Activated T-cell treated with anti-CD3 and anti-CD28 coated beads, Interleukin-2, amount 50 U/mL, for 24 hours (primary cell): ENCODE results near the gene SEPHS1.

Source experiments
- DNase-seq: peaks from one replicate; pipeline ENCODE4 v3.0.0-alpha.2; 2020
- H3K27ac Mint-ChIP-seq: 2 replicates; pipeline ENCODE4 v1.8.0; 2020; ENCODE audit warnings: mild to moderate bottlenecking, mixed read lengths
- H3K27me3 Mint-ChIP-seq: 2 replicates; pipeline ENCODE4 v1.8.0; 2020; ENCODE audit warnings: mixed read lengths
- H3K36me3 Mint-ChIP-seq: 2 replicates; pipeline ENCODE4 v1.8.0; 2020; ENCODE audit warnings: low read depth, mixed read lengths
- H3K4me1 Mint-ChIP-seq: 2 replicates; pipeline ENCODE4 v1.8.0; 2020; ENCODE audit warnings: low read depth, mixed read lengths
- H3K4me3 Mint-ChIP-seq: 2 replicates; pipeline ENCODE4 v1.8.0; 2020; ENCODE audit warnings: mild to moderate bottlenecking, moderate library complexity, mixed read lengths
- H3K9me3 Mint-ChIP-seq: 2 replicates; pipeline ENCODE4 v1.8.0; 2020; ENCODE audit warnings: mixed read lengths

The SEPHS1 gene

GRCh38 chr10:13327534-13327933 lies 20.6 kb downstream of the SEPHS1 start:
- no peak overlapping the region for H3K27ac Mint-ChIP-seq
- H3K4me1 Mint-ChIP-seq, result no peaks in the 10 kb centered on the region
- H3K9me3 Mint-ChIP-seq, result peaks cover 3% of the 10 kb centered on the region
- no peaks in the 10 kb centered on the region for H3K27me3 Mint-ChIP-seq
- peaks cover 97% of the 10 kb centered on the region for H3K36me3 Mint-ChIP-seq
- no peak overlapping the region for H3K4me3 Mint-ChIP-seq
- no peak for DNase-seq

GRCh38 chr10:13322615-13323148 lies 25.4 kb downstream of the SEPHS1 start:
- Mint-ChIP-seq H3K4me1 (no peaks in the 10 kb centered on the region), H3K4me3 (no peak overlapping the region), H3K27ac (no peak overlapping the region), H3K27me3 (no peaks in the 10 kb centered on the region), H3K36me3 (peaks cover 92% of the 10 kb centered on the region), H3K9me3 (no peaks in the 10 kb centered on the region)
- DNase-seq, result no peak

- H3K9me3 Mint-ChIP-seq, result no peaks in the 10 kb centered on the region
- peak overlapping the region; percentile 12 for H3K27ac Mint-ChIP-seq
- H3K36me3 Mint-ChIP-seq, result peaks cover 89% of the 10 kb centered on the region
- no peaks in the 10 kb centered on the region for H3K27me3 Mint-ChIP-seq
- H3K4me3 Mint-ChIP-seq, result no peak overlapping the region
- no peak for DNase-seq
- no peaks in the 10 kb centered on the region for H3K4me1 Mint-ChIP-seq
Measured at GRCh38 chr10:13321576-13321975, 26.5 kb downstream of the SEPHS1 start.

GRCh38 chr10:13319166-13319565 lies 28.9 kb downstream of the SEPHS1 start:
- H3K9me3 Mint-ChIP-seq, result no peaks in the 10 kb centered on the region
- H3K27ac Mint-ChIP-seq, result no peak overlapping the region
- H3K4me1 Mint-ChIP-seq, result no peaks in the 10 kb centered on the region
- peaks cover 67% of the 10 kb centered on the region for H3K36me3 Mint-ChIP-seq
- H3K4me3 Mint-ChIP-seq, result no peak overlapping the region
- DNase-seq, result no peak
- no peaks in the 10 kb centered on the region for H3K27me3 Mint-ChIP-seq

GRCh38 chr10:13317474-13317873 lies 30.6 kb downstream of the SEPHS1 start:
- H3K36me3 Mint-ChIP-seq, result peaks cover 50% of the 10 kb centered on the region
- H3K27me3 Mint-ChIP-seq, result no peaks in the 10 kb centered on the region
- no peak overlapping the region for H3K27ac Mint-ChIP-seq
- no peak for DNase-seq
- no peaks in the 10 kb centered on the region for H3K4me1 Mint-ChIP-seq
- H3K9me3 Mint-ChIP-seq, result no peaks in the 10 kb centered on the region
- no peak overlapping the region for H3K4me3 Mint-ChIP-seq

- no peaks in the 10 kb centered on the region for H3K9me3 Mint-ChIP-seq
- peaks cover 43% of the 10 kb centered on the region for H3K36me3 Mint-ChIP-seq
- no peak for DNase-seq
- H3K27ac Mint-ChIP-seq, result no peak overlapping the region
- H3K4me1 Mint-ChIP-seq, result no peaks in the 10 kb centered on the region
- no peak overlapping the region for H3K4me3 Mint-ChIP-seq
- H3K27me3 Mint-ChIP-seq, result no peaks in the 10 kb centered on the region
Measured at GRCh38 chr10:13316635-13317311, 31.3 kb downstream of the SEPHS1 start.

GRCh38 chr10:13315361-13315760 lies 32.7 kb downstream of the SEPHS1 start:
- Mint-ChIP-seq H3K9me3 (no peaks in the 10 kb centered on the region), H3K27ac (no peak overlapping the region), H3K4me1 (no peaks in the 10 kb centered on the region), H3K36me3 (peaks cover 30% of the 10 kb centered on the region), H3K4me3 (no peak overlapping the region), H3K27me3 (no peaks in the 10 kb centered on the region)
- no peak for DNase-seq

GRCh38 chr10:13311177-13311575 lies 36.9 kb downstream of the SEPHS1 start:
- Mint-ChIP-seq H3K9me3 (no peaks in the 10 kb centered on the region), H3K36me3 (no peaks in the 10 kb centered on the region), H3K27ac (no peak overlapping the region), H3K4me1 (no peaks in the 10 kb centered on the region), H3K4me3 (no peak overlapping the region), H3K27me3 (no peaks in the 10 kb centered on the region)
- DNase-seq, result no peak

- no peaks in the 10 kb centered on the region for H3K27me3 Mint-ChIP-seq
- H3K4me1 Mint-ChIP-seq, result no peaks in the 10 kb centered on the region
- H3K36me3 Mint-ChIP-seq, result no peaks in the 10 kb centered on the region
- H3K9me3 Mint-ChIP-seq, result no peaks in the 10 kb centered on the region
- H3K4me3 Mint-ChIP-seq, result no peak overlapping the region
- H3K27ac Mint-ChIP-seq, result no peak overlapping the region
- DNase-seq, result no peak
Measured at GRCh38 chr10:13310518-13311176, 37.4 kb downstream of the SEPHS1 start.

- H3K27ac Mint-ChIP-seq, result no peak overlapping the region
- H3K4me1 Mint-ChIP-seq, result no peaks in the 10 kb centered on the region
- no peaks in the 10 kb centered on the region for H3K36me3 Mint-ChIP-seq
- no peaks in the 10 kb centered on the region for H3K27me3 Mint-ChIP-seq
- no peak for DNase-seq
- no peak overlapping the region for H3K4me3 Mint-ChIP-seq
- H3K9me3 Mint-ChIP-seq, result no peaks in the 10 kb centered on the region
Measured at GRCh38 chr10:13309792-13310191, 38.3 kb downstream of the SEPHS1 start.

- H3K9me3 Mint-ChIP-seq, result no peaks in the 10 kb centered on the region
- H3K27ac Mint-ChIP-seq, result no peak overlapping the region
- no peak overlapping the region for H3K4me3 Mint-ChIP-seq
- DNase-seq, result no peak
- H3K4me1 Mint-ChIP-seq, result peaks cover 2% of the 10 kb centered on the region
- H3K36me3 Mint-ChIP-seq, result no peaks in the 10 kb centered on the region
- no peaks in the 10 kb centered on the region for H3K27me3 Mint-ChIP-seq
Measured at GRCh38 chr10:13308096-13308495, 40.0 kb downstream of the SEPHS1 start.

GRCh38 chr10:13306103-13306502 lies 42.0 kb downstream of the SEPHS1 start:
- H3K27me3 Mint-ChIP-seq, result no peaks in the 10 kb centered on the region
- H3K9me3 Mint-ChIP-seq, result no peaks in the 10 kb centered on the region
- peaks cover 4% of the 10 kb centered on the region for H3K36me3 Mint-ChIP-seq
- no peak overlapping the region for H3K27ac Mint-ChIP-seq
- no peak overlapping the region for H3K4me3 Mint-ChIP-seq
- no peak for DNase-seq
- peaks cover 17% of the 10 kb centered on the region for H3K4me1 Mint-ChIP-seq

- Mint-ChIP-seq H3K4me3 (peak overlapping the region; percentile 84), H3K27ac (peak overlapping the region; percentile 98), H3K36me3 (peaks cover 4% of the 10 kb centered on the region), H3K27me3 (no peaks in the 10 kb centered on the region), H3K9me3 (no peaks in the 10 kb centered on the region), H3K4me1 (peaks cover 29% of the 10 kb centered on the region)
- no peak for DNase-seq
Measured at GRCh38 chr10:13302821-13303555, 45.1 kb downstream of the SEPHS1 start.

GRCh38 chr10:13299437-13300287 lies 48.4 kb downstream of the SEPHS1 start, which contains the start of gene PHYH:
Gene PHYH, minus strand, starts transcription at chr10:13300064. Its CDS starts 22 bp downstream, at chr10:13300042.
- peak within 1 kb of the TSS; percentile 81 for H3K4me3 Mint-ChIP-seq

More at GRCh38 chr10:13299437-13300287, 48.4 kb downstream of the SEPHS1 start, which contains the start of gene PHYH:
- peak; percentile 87 for DNase-seq
- H3K4me1 Mint-ChIP-seq, result peaks cover 29% of the 10 kb centered on the region
- no peaks in the 10 kb centered on the region for H3K9me3 Mint-ChIP-seq
- no peaks in the 10 kb centered on the region for H3K27me3 Mint-ChIP-seq
- H3K36me3 Mint-ChIP-seq, result peaks cover 4% of the 10 kb centered on the region
- H3K27ac Mint-ChIP-seq, result peak within 1 kb of the TSS; percentile 87
